GM19193 (cell line): ENCODE measurements around the gene SMC3.

Source experiments
- POLR2A ChIP-seq: IDR thresholded peaks from 4 replicates; pipeline ENCODE4 v1.6.1; 2011; ENCODE audit not compliant: insufficient read depth, insufficient read length; ENCODE audit errors: extremely low read depth

SMC3 gene

DNA sequence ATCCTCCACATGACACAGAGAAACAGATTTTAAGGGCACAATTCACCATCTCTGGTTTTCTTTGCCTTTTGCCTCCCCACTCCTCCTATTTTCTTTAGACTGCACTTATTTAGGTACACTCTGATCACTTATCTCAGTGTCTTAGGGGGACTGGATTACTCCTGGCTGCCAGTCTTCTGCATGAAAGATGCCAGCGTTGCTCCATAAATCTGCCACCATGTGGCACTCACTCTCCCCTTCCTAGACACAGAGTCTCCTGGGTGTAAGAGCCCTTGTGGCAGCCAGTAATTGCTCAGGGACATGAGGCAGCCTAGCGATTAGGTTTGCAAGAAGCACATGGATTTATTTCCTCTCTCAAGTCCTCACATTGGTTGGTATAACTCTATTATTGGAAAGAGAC lies 42.1 kb downstream of the SMC3 start:
- TF ChIP-seq POLR2A, result no peak

DNA sequence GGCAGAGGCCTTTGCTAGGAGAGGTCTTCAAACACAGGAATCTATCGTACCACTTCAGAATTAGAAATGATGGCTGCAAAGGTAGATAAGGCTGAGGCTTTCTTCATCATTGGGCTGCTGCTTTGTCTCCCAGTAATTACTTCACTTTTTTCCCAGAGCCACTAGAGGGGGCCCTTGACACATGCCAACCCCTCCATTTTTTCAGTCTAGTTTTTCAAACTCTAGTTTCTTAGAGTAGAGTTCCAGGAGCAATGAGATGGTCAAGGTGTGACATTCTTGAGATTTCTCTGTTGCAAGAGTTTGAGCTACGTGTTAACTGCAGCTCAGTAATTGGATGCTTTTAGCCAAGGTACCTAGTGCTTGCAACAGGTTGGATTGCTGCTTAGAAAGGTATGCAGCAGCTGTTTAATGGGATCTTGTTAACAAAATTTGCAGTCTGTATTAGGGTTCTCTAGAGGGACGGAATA lies 42.8 kb downstream of the SMC3 start:
- TF ChIP-seq POLR2A, result no peak

DNA sequence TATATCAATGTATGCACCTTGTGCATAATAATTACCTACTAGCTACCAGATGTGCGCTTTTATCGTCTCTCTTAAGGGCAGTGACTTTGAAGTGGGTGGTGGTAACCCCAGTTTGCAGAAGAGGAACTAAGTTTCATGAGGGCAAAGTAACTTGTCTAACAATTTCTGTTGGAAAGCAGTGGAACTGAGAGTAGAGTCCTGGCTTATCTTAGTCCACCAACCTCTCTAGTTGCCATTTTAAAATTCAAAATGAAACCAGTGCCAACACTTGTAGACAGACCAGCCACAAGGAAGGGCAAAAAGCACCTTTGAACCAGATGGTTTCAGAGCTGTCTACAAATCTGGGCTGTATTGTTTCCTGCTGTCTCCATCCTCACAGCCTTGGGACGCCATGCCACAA lies 44.6 kb downstream of the SMC3 start:
- no peak for TF ChIP-seq POLR2A

DNA sequence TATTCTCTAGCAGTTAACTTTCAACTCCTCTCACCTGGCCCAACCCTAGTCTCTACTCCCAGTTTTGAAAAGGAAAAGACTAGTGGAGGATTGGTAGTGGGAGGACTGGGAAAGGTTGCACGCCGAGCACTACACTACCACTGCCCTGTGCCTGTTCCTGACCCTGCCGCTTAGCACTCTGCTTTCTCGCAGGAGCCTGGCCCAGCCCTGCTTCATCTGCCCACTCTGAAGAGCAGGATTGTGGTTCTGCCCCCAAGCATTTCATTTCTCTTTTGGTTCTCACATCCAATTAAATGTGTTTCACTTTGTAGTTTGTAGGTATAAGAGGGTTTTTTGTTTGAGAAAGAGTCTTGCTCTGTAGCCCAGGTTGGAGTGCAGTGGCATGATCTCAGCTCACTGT lies 45.1 kb downstream of the SMC3 start:
- TF ChIP-seq POLR2A, result no peak

DNA sequence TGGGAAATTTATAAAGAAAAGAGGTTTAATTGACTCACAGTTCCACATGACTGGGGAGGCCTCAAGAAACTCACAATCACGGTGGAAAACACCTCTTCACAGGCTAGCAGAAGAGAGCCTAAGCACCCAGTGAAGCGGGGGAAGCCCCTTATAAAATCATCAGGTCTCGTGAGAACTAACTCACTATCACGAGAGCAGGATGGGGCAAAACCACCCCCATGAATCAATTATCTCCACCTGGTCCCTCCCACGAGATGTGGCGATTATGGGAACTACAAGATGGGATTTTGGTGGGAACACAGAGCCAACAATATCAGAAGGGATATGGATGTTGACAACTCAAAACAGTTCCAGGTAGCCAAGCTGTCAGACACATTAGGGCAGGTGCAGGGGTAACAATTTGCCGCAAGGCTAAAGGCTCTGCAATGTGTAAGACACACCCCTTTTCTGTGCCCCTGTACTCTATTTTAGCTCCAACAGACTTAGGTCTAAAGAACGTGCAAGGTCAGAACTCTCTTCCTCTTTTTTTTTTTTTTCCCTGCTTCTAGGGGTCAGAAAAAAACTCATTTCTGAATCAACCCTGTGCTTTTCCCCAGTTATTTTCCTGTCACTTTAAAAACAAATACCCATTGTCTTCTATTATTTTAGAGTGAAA lies 46.0 kb downstream of the SMC3 start:
- TF ChIP-seq POLR2A, result no peak

DNA sequence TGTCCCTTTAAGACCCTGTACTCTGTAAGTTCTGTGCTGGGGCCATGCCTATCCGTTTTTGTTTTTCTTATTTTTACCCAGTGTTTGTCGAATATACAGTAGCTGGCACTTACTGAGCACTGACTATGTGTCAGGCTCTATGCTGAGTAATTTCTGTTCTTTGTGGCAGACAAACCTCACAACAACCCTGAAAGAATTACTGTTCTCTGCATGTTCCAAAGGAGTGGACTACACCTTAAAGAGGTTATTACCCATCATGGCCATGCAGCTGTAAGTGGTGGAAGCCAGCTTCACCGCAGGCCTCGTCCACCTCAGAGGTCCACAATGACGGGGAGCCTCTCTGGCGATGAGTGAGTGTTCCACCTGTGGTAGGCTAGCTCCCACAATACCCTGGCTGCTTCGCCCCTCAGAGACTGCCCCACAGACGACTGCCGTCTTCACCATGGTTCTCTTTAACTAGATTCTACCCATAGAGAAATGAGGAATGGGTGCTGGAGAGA lies 46.6 kb downstream of the SMC3 start:
- TF ChIP-seq POLR2A, result no peak

DNA sequence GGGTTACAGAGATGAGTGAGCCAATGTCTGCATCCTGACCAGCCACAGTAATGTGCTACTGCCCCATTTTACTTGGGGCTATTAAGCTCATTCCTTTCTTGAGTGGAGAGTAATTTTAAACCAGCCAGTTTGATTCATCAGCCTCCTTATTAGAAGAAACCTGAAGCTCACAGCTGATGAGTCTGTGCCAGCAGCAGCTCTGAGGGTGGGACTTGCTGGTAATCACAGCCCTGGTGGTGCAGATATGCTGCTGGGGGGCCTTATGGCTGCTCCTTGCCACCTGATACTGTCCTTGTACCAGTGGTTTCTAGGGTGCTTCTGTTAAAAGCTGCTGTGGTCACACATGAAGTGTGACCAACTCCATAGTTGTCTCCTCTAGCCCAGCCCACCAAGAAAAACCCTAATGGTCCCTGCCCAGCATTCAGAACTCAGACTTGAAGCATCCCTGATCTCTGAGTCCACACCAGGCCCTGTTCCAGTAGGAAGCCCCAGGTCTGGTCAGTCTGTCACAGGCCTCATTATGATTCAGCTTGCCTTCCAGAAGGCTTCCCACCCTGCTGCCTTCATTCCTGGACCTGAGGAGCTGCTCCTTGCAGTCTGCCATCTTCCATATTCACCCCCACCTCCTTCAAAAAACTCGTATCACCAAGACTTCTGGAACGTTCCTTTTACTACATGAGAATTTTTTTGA lies 47.7 kb downstream of the SMC3 start:
- TF ChIP-seq POLR2A, result no peak

DNA sequence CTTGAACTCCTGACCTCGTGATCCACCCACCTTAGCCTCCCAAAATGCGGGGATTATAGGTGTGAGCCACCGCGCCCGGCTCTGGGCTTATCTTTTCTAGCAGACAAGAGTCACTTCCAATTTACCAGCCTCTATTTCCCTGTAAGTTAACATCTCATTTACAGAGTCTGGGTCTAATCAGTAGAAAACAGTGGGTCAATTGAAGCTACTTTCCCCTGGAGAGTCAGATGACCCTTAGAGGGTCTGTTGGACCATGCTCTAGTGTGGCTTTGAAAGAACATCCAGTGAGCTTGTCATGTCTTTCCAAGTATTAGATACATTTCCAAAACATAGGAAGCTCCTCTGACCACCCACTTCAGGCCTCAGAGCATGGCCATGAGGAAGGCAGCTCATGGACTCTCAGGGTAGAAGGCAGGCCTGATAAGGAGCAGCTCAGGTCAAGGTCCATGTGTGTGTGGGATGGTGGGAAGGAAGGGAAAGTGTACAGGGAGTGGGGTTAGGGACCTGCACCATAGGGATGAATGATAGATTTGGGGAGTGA lies 49.1 kb downstream of the SMC3 start:
- TF ChIP-seq POLR2A, result no peak

DNA sequence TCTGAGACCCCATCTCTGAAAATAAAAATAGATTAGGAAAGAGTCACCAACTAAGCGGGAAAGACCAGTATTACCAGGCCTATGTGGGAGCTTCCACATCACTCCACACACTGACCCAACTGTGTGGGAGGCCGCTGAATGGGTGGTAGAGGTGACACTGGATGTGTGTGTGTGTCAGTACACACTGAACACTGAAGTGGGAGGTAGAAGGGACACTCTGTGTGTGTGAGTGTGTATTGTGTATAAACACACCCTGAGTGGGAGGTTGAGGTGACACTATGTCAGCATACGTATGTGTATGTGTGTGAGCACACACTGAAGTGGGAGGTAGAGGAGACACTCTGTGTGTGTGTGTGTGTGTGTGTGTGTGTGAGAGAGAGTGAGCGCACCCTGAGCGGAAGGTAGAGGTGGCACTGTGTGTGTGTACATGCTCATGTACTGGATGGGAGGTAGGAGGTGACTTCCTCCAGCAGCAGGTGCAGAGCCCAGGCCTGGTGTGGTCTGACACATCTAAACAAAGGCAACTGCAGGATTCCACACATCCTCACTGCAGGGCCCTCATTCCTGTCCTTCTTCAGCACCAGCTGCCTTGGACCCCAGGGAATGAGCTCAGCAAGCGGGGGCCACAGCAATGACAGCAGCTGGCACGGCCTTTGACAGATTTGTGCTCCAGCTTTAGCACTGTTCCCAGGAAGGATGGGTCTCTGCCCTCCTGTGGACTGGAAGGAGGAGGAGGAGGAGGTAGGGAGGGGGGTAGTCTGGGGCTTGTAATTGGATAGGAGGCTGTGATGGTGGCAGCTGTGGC lies 50.1 kb downstream of the SMC3 start:
- TF ChIP-seq POLR2A, result no peak

DNA sequence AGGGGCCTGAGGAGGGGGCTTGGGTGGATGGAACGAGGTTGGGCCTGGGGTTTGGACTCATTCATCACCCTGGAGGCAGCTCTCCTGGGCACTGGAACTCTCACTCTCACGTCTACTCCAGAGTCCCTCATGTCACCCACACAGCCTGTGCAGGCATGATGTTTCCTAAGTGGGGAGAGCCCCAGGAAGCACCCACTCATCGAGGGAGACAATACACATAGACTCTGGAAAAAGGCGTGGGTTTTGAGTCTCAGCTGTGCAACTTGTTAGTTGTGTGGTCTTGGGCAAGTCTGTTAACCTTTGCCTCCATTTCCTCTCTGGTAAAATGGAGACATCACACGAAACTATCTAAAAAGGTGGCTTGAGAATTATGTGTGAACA lies 50.7 kb downstream of the SMC3 start:
- no peak for TF ChIP-seq POLR2A

DNA sequence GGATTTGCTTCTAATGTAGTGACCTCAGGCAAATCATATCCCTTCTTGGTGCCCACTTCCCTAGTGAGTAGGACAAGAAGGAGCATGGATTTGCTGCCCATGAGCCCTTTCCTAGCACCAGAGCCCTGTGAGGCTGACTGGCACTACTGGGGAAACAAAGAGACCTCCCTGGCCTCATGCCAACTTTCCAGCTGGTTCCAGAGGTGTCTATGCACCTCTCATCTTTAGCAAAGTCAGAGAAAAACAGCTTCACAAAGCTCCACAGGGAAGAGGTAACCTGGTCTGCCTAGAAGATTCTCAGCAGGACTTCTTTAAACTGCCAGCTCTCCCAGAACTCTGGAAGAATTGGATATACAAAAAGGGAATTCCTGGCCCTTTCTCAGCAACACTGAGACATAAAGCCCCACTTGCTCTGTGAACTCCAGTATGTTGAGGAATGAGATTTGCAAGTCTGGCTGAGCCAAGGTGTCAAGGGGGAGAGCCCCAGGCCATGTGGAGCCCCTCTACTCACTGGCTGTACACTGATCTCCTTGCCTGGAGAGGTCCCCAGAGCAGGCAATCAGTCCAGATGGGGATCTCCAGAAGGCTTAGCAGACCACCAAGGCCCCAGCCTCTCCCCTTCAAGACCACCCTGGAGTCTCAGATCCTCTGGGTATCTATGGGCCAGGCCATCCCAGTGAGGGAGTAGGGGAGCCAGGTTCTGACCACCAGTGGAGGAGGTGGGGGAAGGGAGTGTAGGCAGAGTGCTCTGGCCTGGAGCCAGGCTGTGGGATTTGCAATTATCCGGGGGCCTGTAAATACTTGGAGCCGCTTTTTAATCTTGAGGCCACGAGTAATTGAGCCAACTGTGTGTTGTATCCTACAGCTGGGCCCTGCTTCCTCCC lies 52.3 kb downstream of the SMC3 start:
- TF ChIP-seq POLR2A, result no peak

DNA sequence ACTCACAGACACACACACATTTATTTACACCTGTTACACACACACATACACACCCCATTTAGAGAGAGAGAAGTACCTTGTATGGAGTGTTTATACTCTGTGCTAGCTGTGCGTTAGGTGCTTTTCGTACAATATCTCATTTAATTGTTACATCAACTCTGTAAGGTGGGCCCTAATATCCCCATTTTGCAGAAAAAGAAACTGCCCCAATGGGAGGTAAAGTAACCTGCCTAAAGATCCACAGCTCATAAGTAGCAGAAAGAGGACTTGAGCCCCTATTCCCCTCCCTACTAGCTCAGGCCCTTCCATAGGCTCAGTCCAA lies 52.9 kb downstream of the SMC3 start:
- TF ChIP-seq POLR2A, result no peak

DNA sequence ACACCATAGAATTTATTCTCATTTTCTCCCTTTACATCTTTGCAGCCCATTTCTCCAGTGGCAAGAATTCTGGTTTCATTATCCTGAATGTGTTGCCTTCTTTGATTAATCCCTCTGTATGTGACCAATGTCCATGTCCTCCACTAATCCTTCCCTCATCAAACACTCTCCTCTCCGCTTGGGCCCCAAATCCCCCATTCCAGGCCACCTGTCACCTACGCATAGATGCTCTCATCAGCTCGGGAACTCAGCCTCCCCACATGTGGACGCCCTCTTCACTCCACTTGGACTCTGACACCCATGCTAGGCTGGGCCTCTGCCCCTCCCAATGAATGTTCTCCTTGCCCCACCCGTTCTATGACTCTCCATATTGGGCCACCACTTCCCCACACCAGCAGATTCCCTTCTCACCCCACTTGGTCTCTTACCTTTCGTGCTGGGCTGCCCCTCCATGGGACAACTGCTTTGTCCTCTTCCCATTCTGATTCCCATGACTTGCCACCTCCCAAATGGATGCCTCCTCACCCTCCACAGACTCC lies 57.9 kb downstream of the SMC3 start:
- TF ChIP-seq POLR2A, result no peak
